Nephron progenitor cell (in vitro differentiated cells): ENCODE results near the gene ERAS.

Experiments used
- DNase-seq: peaks from one replicate; pipeline ENCODE4 v3.0.0; 2021
- H3K27ac Mint-ChIP-seq: 2 replicates; pipeline ENCODE4 v1.8.0; 2021; ENCODE audit warnings: mild to moderate bottlenecking, moderate library complexity, mixed read lengths
- H3K27me3 Mint-ChIP-seq: 2 replicates; pipeline ENCODE4 v1.8.0; 2021; ENCODE audit warnings: mild to moderate bottlenecking, low read depth, mixed read lengths; ENCODE audit not compliant: poor library complexity
- H3K36me3 Mint-ChIP-seq: 2 replicates; pipeline ENCODE4 v1.8.0; 2021; ENCODE audit warnings: low read depth, mixed read lengths
- H3K4me1 Mint-ChIP-seq: 2 replicates; pipeline ENCODE4 v1.8.0; 2021; ENCODE audit warnings: mixed read lengths
- H3K4me3 Mint-ChIP-seq: 2 replicates; pipeline ENCODE4 v1.8.0; 2021; ENCODE audit warnings: mild to moderate bottlenecking, moderate library complexity, mixed read lengths
- H3K9me3 Mint-ChIP-seq: 2 replicates; pipeline ENCODE4 v1.8.0; 2021; ENCODE audit warnings: mild to moderate bottlenecking, moderate library complexity, mixed read lengths
- TF ChIP-seq, protein P1 (sequence below): fragments of 200-600 bp; sonication (generic); IDR thresholded peaks from 2 replicates; pipeline ENCODE4 v1.5.0; 2021; ENCODE audit warnings: antibody characterized with exemption

The ERAS gene

DNA sequence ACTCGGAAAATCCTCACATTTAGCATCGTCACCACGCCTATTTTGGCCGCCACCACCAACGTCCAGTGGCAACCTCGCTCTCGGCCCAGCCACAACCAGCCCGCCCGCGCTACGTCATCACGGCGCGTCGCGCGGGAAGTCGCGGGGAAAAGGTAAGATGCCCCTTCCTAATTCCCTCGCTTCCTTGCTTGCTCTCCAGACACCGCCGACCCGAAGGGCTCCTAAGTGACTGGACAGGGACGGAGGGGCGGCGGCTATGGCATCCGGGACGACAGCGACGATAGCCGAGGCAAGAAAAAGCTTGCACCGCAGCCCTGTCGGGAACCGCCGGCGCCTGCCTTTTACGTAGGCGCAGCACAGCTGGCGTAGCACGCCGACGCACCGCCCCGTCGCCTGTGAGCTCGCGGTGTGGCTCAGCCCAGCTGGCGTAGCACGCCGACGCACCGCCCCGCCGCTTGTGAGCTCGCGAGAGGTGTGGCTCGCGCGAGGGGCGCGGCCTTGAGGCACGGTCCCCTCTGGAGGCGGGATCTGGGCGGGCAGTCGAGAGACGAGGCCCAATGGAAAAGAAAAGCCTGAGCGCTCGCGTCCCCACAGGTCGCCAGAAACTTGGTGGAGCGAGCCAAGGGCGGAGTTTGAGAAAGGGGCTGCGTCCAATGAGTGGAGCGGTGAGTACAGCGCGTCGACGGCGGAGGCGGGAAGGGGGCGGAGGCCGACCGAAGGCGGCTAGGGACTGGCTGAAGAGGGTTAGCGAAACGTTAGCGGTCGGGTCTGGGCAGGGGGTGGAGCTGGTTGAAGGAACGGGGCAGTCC, 24.8 kb upstream of the ERAS start, which contains the start of gene HDAC6:
Gene HDAC6 (plus strand): TSS at position 788 of the 809 bp plus-strand sequence. CDS start 626 bp downstream, outside the sequence.
- Mint-ChIP-seq H3K27ac (peak within 1 kb of the TSS; percentile 100), H3K36me3 (peaks cover 23% of the 10 kb centered on the region), H3K4me1 (peaks cover 24% of the 10 kb centered on the region), H3K27me3 (no peaks in the 10 kb centered on the region), H3K4me3 (peak within 1 kb of the TSS; percentile 96), H3K9me3 (peaks cover 53% of the 10 kb centered on the region)
- TF ChIP-seq, protein P1, sequence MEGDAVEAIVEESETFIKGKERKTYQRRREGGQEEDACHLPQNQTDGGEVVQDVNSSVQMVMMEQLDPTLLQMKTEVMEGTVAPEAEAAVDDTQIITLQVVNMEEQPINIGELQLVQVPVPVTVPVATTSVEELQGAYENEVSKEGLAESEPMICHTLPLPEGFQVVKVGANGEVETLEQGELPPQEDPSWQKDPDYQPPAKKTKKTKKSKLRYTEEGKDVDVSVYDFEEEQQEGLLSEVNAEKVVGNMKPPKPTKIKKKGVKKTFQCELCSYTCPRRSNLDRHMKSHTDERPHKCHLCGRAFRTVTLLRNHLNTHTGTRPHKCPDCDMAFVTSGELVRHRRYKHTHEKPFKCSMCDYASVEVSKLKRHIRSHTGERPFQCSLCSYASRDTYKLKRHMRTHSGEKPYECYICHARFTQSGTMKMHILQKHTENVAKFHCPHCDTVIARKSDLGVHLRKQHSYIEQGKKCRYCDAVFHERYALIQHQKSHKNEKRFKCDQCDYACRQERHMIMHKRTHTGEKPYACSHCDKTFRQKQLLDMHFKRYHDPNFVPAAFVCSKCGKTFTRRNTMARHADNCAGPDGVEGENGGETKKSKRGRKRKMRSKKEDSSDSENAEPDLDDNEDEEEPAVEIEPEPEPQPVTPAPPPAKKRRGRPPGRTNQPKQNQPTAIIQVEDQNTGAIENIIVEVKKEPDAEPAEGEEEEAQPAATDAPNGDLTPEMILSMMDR: no peak
- DNase-seq: peak; percentile 91

DNA sequence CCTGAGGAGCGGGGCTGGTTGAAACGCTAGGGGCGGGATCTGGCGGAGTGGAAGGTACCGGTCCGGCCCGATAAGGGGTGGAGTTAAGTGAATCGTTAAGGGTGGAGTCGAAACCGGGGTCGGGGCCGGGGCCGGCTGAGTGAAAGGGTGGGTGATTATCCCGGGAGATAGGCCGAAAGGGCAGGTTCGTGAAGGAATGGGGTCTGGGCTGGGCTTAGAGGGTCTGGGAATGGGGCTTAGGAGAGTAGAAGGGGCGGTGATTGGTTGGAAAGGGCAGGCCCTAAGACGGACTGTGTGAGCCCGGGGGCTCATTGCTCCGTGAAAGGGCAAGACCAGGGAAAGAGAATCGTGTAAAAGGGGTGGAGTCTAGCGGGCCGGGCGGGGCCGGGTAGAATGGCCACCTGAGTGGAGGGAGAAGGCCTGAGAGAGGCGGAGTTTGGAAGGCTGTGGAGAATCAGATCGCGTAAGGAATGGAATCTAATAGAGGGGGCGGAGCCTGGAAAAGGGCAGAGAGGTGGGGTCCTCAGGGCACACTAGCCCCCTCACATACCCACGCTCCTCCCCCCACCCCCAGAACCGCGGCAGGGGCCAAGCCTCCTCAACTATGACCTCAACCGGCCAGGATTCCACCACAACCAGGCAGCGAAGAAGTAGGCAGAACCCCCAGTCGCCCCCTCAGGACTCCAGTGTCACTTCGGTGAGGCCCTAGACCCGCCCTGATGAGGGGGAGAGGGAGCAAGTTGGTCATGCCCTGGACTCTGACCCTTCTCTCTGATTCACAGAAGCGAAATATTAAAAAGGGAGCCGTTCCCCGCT, 24.0 kb upstream of the ERAS start:
- Mint-ChIP-seq H3K4me1 (peaks cover 24% of the 10 kb centered on the region), H3K27ac (peak overlapping the region; percentile 100), H3K9me3 (peaks cover 57% of the 10 kb centered on the region), H3K36me3 (peaks cover 29% of the 10 kb centered on the region), H3K4me3 (peak overlapping the region; percentile 96), H3K27me3 (no peaks in the 10 kb centered on the region)
- peak; percentile 81 for DNase-seq
- TF ChIP-seq, protein P1: no peak

DNA sequence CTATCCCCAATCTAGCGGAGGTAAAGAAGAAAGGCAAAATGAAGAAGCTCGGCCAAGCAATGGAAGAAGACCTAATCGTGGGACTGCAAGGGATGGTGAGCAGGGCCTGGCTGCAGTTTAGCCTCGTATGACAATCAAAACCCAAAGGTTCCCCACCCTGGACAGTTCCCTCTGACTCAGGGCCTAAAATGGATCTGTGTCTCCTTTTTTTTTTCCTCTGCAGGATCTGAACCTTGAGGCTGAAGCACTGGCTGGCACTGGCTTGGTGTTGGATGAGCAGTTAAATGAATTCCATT, 23.5 kb upstream of the ERAS start:
- Mint-ChIP-seq H3K4me3 (peak overlapping the region; percentile 96), H3K4me1 (peaks cover 24% of the 10 kb centered on the region), H3K27me3 (no peaks in the 10 kb centered on the region), H3K36me3 (peaks cover 29% of the 10 kb centered on the region), H3K27ac (peak overlapping the region; percentile 100), H3K9me3 (peaks cover 51% of the 10 kb centered on the region)
- no peak for DNase-seq
- TF ChIP-seq, protein P1: no peak

DNA sequence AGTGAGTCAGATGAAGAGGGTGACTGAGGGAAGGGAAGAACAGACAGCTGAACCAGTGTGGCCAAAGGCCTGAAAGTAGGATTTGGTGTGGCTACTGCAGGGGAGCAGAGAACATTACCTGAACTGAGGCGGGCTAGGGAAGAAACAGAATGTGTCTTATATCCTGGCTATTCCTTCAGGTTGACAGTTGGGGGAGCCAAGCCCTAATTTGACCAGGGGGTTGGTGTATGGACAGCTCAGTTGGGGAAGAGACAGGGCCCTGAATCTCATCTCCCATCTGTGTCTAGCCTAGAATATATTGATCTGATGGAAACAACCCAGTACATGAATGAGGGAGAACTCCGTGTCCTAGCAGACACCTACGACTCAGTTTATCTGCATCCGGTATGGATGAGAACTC, 20.2 kb upstream of the ERAS start:
- Mint-ChIP-seq H3K27me3 (no peaks in the 10 kb centered on the region), H3K36me3 (peaks cover 34% of the 10 kb centered on the region), H3K4me1 (peaks cover 16% of the 10 kb centered on the region), H3K9me3 (peaks cover 37% of the 10 kb centered on the region), H3K27ac (no peak overlapping the region), H3K4me3 (no peak overlapping the region)
- TF ChIP-seq, protein P1: no peak
- DNase-seq: no peak

DNA sequence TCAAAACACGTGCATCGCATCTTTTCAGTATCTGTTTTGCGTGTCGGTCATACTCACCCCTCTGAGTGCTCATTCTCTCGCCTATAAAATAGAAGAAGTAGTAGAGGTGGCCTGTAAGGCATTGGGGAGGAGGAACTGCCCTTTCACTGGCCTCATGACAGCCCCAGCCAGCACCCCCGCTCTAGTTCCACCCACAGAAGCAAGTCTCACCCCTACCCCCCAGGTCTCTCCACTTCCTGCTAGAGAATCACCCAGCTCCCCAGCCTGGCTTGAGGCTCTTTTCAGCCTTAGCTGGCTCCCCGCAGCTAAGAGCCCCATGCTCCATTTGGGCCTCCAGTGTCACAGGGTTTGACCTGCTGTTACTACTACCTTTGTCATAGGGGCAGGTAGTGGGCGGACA, 12.7 kb upstream of the ERAS start:
- Mint-ChIP-seq H3K27me3 (peaks cover 3% of the 10 kb centered on the region), H3K36me3 (peaks cover 42% of the 10 kb centered on the region), H3K9me3 (peaks cover 48% of the 10 kb centered on the region), H3K27ac (no peak overlapping the region), H3K4me1 (no peaks in the 10 kb centered on the region), H3K4me3 (no peak overlapping the region)
- no peak for DNase-seq
- TF ChIP-seq, protein P1: no peak
